ENCODE data around the gene TMCO2. TPM values are rescaled to one million over a fixed set of nuclear protein-coding genes. Genes with fewer than 3 reads are reported as not detected.

The TMCO2 gene
- total and polyA plus RNA-seq, 2 experiments from 2014 or later, result not detected

DNA sequence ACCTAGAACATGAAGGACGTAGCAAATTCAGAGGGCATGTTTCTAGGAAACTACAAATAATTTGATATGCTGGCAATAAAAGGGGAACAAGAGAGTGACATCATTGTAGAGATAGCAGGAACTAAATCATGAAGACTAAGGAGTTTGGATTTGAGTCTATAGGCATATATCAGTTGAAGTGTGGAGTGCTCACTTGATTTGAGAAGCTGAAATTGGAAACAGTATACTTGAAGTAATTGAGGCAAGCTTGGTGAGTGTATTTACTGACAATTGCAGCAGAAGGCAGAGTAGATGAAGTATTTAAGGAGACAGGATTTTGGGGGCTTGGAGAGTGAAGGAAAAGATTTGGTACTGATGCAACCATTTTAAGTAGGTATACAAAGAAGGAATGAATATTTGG lies 6.4 kb upstream of the TMCO2 start:
- Histone ChIP-seq H3F3A (replicated peaks; ENCODE audit: low read depth) (no peaks in the 10 kb centered on the region), H3K79me2 (replicated peaks; ENCODE audit: insufficient read depth) (no peaks in the 10 kb centered on the region), H3K27ac (ENCODE audit: low read depth) (peak overlapping the region; percentile 64; the same call in 1 of the 2 replicates), H2AFZ (no peak overlapping the region), H4K20me1 (replicated peaks; ENCODE audit: insufficient read depth) (peaks cover 3% of the 10 kb centered on the region; the same call in 1 of the 2 replicates), H3K4me2 (no peak overlapping the region), H3K36me3 (ENCODE audit: insufficient read depth) (peaks cover 19% of the 10 kb centered on the region; the same call in 1 of the 2 replicates), H3K27me3 (ENCODE audit: insufficient read depth) (no peaks in the 10 kb centered on the region), H3K4me3 (no peak overlapping the region), H3K4me1 (ENCODE audit: insufficient read depth) (no peaks in the 10 kb centered on the region), H3K9me2 (ENCODE audit: insufficient read depth) (no peaks in the 10 kb centered on the region)
- no peak overlapping the region for H3K4me3 Mint-ChIP-seq
- DNase-seq (ENCODE audit: low spot score), result no peak
- ATAC-seq, result no peak
- TF ChIP-seq CREB1 (CRISPR knock-in tag; IDR thresholded peaks at IDR 0.05; ENCODE audit: low read depth), result no peak
- TF ChIP-seq ZNF331 (CRISPR knock-in tag; IDR thresholded peaks at IDR 0.05; ENCODE audit: low read depth), result no peak
- no peak for TF ChIP-seq STAT1 (IDR thresholded peaks at IDR 0.05; ENCODE audit: unreplicated experiment)
- TF ChIP-seq, protein P1, sequence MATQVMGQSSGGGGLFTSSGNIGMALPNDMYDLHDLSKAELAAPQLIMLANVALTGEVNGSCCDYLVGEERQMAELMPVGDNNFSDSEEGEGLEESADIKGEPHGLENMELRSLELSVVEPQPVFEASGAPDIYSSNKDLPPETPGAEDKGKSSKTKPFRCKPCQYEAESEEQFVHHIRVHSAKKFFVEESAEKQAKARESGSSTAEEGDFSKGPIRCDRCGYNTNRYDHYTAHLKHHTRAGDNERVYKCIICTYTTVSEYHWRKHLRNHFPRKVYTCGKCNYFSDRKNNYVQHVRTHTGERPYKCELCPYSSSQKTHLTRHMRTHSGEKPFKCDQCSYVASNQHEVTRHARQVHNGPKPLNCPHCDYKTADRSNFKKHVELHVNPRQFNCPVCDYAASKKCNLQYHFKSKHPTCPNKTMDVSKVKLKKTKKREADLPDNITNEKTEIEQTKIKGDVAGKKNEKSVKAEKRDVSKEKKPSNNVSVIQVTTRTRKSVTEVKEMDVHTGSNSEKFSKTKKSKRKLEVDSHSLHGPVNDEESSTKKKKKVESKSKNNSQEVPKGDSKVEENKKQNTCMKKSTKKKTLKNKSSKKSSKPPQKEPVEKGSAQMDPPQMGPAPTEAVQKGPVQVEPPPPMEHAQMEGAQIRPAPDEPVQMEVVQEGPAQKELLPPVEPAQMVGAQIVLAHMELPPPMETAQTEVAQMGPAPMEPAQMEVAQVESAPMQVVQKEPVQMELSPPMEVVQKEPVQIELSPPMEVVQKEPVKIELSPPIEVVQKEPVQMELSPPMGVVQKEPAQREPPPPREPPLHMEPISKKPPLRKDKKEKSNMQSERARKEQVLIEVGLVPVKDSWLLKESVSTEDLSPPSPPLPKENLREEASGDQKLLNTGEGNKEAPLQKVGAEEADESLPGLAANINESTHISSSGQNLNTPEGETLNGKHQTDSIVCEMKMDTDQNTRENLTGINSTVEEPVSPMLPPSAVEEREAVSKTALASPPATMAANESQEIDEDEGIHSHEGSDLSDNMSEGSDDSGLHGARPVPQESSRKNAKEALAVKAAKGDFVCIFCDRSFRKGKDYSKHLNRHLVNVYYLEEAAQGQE (IDR thresholded peaks at IDR 0.05; ENCODE audit: unreplicated experiment), result no peak
- no peak for TF ChIP-seq JUNB (IDR thresholded peaks at IDR 0.05; ENCODE audit: unreplicated experiment)
- TF ChIP-seq POLR2AphosphoS5 (IDR thresholded peaks at IDR 0.05; ENCODE audit: low read depth), result no peak
- TF ChIP-seq, protein P2, sequence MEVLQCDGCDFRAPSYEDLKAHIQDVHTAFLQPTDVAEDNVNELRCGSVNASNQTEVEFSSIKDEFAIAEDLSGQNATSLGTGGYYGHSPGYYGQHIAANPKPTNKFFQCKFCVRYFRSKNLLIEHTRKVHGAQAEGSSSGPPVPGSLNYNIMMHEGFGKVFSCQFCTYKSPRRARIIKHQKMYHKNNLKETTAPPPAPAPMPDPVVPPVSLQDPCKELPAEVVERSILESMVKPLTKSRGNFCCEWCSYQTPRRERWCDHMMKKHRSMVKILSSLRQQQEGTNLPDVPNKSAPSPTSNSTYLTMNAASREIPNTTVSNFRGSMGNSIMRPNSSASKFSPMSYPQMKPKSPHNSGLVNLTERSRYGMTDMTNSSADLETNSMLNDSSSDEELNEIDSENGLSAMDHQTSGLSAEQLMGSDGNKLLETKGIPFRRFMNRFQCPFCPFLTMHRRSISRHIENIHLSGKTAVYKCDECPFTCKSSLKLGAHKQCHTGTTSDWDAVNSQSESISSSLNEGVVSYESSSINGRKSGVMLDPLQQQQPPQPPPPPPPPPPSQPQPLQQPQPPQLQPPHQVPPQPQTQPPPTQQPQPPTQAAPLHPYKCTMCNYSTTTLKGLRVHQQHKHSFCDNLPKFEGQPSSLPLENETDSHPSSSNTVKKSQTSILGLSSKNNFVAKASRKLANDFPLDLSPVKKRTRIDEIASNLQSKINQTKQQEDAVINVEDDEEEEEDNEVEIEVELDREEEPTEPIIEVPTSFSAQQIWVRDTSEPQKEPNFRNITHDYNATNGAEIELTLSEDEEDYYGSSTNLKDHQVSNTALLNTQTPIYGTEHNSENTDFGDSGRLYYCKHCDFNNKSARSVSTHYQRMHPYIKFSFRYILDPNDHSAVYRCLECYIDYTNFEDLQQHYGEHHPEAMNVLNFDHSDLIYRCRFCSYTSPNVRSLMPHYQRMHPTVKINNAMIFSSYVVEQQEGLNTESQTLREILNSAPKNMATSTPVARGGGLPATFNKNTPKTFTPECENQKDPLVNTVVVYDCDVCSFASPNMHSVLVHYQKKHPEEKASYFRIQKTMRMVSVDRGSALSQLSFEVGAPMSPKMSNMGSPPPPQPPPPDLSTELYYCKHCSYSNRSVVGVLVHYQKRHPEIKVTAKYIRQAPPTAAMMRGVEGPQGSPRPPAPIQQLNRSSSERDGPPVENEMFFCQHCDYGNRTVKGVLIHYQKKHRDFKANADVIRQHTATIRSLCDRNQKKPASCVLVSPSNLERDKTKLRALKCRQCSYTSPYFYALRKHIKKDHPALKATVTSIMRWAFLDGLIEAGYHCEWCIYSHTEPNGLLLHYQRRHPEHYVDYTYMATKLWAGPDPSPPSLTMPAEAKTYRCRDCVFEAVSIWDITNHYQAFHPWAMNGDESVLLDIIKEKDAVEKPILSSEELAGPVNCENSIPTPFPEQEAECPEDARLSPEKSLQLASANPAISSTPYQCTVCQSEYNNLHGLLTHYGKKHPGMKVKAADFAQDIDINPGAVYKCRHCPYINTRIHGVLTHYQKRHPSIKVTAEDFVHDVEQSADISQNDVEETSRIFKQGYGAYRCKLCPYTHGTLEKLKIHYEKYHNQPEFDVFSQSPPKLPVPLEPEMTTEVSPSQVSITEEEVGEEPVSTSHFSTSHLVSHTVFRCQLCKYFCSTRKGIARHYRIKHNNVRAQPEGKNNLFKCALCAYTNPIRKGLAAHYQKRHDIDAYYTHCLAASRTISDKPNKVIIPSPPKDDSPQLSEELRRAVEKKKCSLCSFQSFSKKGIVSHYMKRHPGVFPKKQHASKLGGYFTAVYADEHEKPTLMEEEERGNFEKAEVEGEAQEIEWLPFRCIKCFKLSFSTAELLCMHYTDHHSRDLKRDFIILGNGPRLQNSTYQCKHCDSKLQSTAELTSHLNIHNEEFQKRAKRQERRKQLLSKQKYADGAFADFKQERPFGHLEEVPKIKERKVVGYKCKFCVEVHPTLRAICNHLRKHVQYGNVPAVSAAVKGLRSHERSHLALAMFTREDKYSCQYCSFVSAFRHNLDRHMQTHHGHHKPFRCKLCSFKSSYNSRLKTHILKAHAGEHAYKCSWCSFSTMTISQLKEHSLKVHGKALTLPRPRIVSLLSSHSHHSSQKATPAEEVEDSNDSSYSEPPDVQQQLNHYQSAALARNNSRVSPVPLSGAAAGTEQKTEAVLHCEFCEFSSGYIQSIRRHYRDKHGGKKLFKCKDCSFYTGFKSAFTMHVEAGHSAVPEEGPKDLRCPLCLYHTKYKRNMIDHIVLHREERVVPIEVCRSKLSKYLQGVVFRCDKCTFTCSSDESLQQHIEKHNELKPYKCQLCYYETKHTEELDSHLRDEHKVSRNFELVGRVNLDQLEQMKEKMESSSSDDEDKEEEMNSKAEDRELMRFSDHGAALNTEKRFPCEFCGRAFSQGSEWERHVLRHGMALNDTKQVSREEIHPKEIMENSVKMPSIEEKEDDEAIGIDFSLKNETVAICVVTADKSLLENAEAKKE (CRISPR knock-in tag; IDR thresholded peaks at IDR 0.05), result no peak
- no peak for TF ChIP-seq EZH2phosphoT487 (IDR thresholded peaks at IDR 0.05; ENCODE audit: unreplicated experiment)
- no peak for TF ChIP-seq ZNF114 (CRISPR knock-in tag; IDR thresholded peaks at IDR 0.05)
- TF ChIP-seq CTCF (conservative IDR thresholded peaks at IDR 0.05; ENCODE audit: low read depth in 2 of 2), result no peak
- TF ChIP-seq ETS1 (IDR thresholded peaks at IDR 0.05), result no peak
- TF ChIP-seq NANOG (IDR thresholded peaks at IDR 0.05; ENCODE audit: borderline replicate concordance), result no peak
- TF ChIP-seq EZH2 (IDR thresholded peaks at IDR 0.05; ENCODE audit: low read depth, unreplicated experiment), result no peak
- no peaks in the 10 kb centered on the region for H3K27me3 Mint-ChIP-seq (ENCODE audit: insufficient read depth, low read depth, poor library complexity)
- H3K27ac Mint-ChIP-seq, result no peak overlapping the region
- H3K9me3 Mint-ChIP-seq, result no peaks in the 10 kb centered on the region
- H3K36me3 Mint-ChIP-seq (ENCODE audit: low read depth), result peaks cover 18% of the 10 kb centered on the region; the same call in 2 of the 3 replicates
- H3K4me1 Mint-ChIP-seq, result no peaks in the 10 kb centered on the region

Data from GM23338 (cell line).